ENCODE measurements around the gene FUOM. TPM values are rescaled to one million over a fixed set of nuclear protein-coding genes. Genes with fewer than 3 reads are reported as not detected.
"Not testable (repeated sequence)": the region's sequence is repeated elsewhere in the genome, so short reads cannot be mapped to it uniquely, and the experiment has no call there.

The FUOM gene
- total RNA-seq, 3 donors from 2014 or later, result 40.7 to 47.4 (median 46.6) TPM

GRCh38 chr10:133393401-133394063 lies 35.7 kb upstream of the FUOM start:
- Mint-ChIP-seq H3K4me1 (ENCODE audit: low read depth) (peaks cover 56% of the 10 kb centered on the region), H3K36me3 (ENCODE audit: insufficient read depth) (peaks cover 10% of the 10 kb centered on the region), H3K27me3 (ENCODE audit: low read depth) (no peaks in the 10 kb centered on the region), H3K9me3 (no peaks in the 10 kb centered on the region), H3K4me3 (peak overlapping the region; percentile 91)
- ATAC-seq (no peak), DNase-seq (no peak)

- peaks cover 57% of the 10 kb centered on the region for H3K4me1 Mint-ChIP-seq (ENCODE audit: low read depth)
- no peak for ATAC-seq
- peak overlapping the region; percentile 21 for H3K4me3 Mint-ChIP-seq
- peaks cover 3% of the 10 kb centered on the region for H3K36me3 Mint-ChIP-seq (ENCODE audit: insufficient read depth)
- no peaks in the 10 kb centered on the region for H3K27me3 Mint-ChIP-seq (ENCODE audit: low read depth)
- no peaks in the 10 kb centered on the region for H3K9me3 Mint-ChIP-seq
- DNase-seq, result no peak
Observed at GRCh38 chr10:133391761-133392518, 34.1 kb upstream of the FUOM start.

DNA sequence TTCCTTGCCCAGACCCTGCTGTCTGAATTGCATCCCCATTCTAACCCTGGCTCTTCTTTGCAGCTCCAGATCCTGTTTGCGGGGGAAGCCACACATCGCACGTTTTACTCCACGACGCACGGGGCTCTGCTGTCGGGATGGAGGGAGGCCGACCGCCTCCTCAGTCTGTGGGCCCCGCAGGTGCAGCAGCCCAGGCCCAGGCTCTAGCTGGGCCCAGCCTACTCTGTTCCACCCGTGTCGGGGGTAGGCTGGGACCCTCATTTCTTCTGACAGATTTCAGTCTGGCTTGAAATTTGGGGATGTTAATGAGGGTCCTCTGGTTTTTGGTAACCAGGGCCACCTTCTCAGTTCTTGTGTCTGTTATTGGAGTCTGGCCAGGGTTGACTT lies 33.4 kb upstream of the FUOM start:
- Mint-ChIP-seq H3K27me3 (ENCODE audit: low read depth) (no peaks in the 10 kb centered on the region), H3K9me3 (no peaks in the 10 kb centered on the region), H3K36me3 (ENCODE audit: insufficient read depth) (peaks cover 3% of the 10 kb centered on the region), H3K4me1 (ENCODE audit: low read depth) (peaks cover 56% of the 10 kb centered on the region), H3K4me3 (peak overlapping the region; percentile 48)
- ATAC-seq (no peak), DNase-seq (no peak)

- peak overlapping the region; percentile 65 for H3K4me3 Mint-ChIP-seq
- DNase-seq, result no peak
- peaks cover 53% of the 10 kb centered on the region for H3K4me1 Mint-ChIP-seq (ENCODE audit: low read depth)
- no peaks in the 10 kb centered on the region for H3K27me3 Mint-ChIP-seq (ENCODE audit: low read depth)
- peak; percentile 7 to 16 for ATAC-seq
- no peaks in the 10 kb centered on the region for H3K9me3 Mint-ChIP-seq
- H3K36me3 Mint-ChIP-seq (ENCODE audit: insufficient read depth), result peaks cover 3% of the 10 kb centered on the region
Observed at GRCh38 chr10:133390597-133391248, 32.9 kb upstream of the FUOM start.

- no peaks in the 10 kb centered on the region for H3K36me3 Mint-ChIP-seq (ENCODE audit: insufficient read depth)
- DNase-seq, result peak; percentile 35
- no peaks in the 10 kb centered on the region for H3K27me3 Mint-ChIP-seq (ENCODE audit: low read depth)
Observed at GRCh38 chr10:133388973-133389818, 31.4 kb upstream of the FUOM start.

GRCh38 chr10:133388236-133388972 lies 30.6 kb upstream of the FUOM start:
- DNase-seq, result no peak
- Mint-ChIP-seq H3K36me3 (ENCODE audit: insufficient read depth) (no peaks in the 10 kb centered on the region), H3K27me3 (ENCODE audit: low read depth) (no peaks in the 10 kb centered on the region), H3K4me3 (peak overlapping the region; percentile 76), H3K9me3 (no peaks in the 10 kb centered on the region), H3K4me1 (ENCODE audit: low read depth) (peaks cover 40% of the 10 kb centered on the region)
- no peak for ATAC-seq

More at GRCh38 chr10:133388973-133389818, 31.4 kb upstream of the FUOM start:
- Mint-ChIP-seq H3K9me3 (no peaks in the 10 kb centered on the region), H3K4me3 (peak overlapping the region; percentile 76), H3K4me1 (ENCODE audit: low read depth) (peaks cover 42% of the 10 kb centered on the region)
- peak; percentile 49 to 58 for ATAC-seq

DNA sequence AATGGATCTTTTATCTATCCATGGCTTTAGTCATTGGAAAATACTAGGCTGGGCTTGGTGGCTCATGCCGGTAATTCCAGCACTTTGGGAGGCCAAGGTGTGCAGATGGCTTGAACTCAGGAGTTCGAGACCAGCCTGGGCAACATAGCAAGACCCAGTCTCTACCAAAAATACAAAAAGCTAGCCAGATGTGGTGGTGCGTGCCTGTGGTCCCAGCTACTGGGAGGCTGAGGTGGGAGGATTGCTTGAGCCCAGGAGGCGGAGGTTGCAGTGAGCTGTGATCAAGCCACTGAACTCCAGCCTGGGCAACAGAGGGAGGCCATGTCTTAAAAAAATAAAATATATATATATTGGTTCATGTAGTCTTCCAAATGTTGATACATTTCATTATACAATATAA lies 29.1 kb upstream of the FUOM start:
- not testable (repeated sequence) for DNase-seq; H3K36me3 Mint-ChIP-seq (ENCODE audit: insufficient read depth); H3K27me3 Mint-ChIP-seq (ENCODE audit: low read depth); H3K9me3 Mint-ChIP-seq; H3K4me3 Mint-ChIP-seq; ATAC-seq
- H3K4me1 Mint-ChIP-seq (ENCODE audit: low read depth), result peaks cover 38% of the 10 kb centered on the region

DNA sequence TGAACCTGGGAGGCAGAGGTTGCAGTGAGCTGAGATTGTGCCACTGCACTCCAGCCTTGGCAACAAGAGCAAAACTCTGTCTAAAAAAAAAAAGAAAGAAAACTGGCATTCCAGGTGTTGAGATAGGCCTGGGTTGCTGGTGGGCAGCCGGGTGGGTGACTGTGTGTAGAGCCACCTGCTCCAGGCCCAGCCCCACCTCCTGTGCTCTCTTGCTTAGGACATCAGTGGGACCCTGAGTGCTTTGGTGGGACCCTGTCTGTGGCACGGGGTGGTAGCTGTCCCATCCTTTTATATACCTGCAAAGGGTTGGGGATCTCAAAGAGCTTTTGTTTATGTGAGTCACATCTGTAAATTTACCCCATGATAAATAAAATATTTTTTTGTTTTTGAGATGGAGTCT lies 27.4 kb upstream of the FUOM start:
- H3K9me3 Mint-ChIP-seq, result no peaks in the 10 kb centered on the region
- no peak overlapping the region for H3K4me3 Mint-ChIP-seq
- H3K4me1 Mint-ChIP-seq (ENCODE audit: low read depth), result peaks cover 22% of the 10 kb centered on the region
- H3K27me3 Mint-ChIP-seq (ENCODE audit: low read depth), result no peaks in the 10 kb centered on the region
- no peaks in the 10 kb centered on the region for H3K36me3 Mint-ChIP-seq (ENCODE audit: insufficient read depth)
- DNase-seq (no peak), ATAC-seq (no peak)

GRCh38 chr10:133384071-133384470 lies 26.3 kb upstream of the FUOM start:
- Mint-ChIP-seq H3K27me3 (ENCODE audit: low read depth) (no peaks in the 10 kb centered on the region), H3K4me1 (ENCODE audit: low read depth) (peaks cover 18% of the 10 kb centered on the region)
- no peak for ATAC-seq

GRCh38 chr10:133383551-133383950 lies 25.7 kb upstream of the FUOM start:
- ATAC-seq (no peak), DNase-seq (no peak)
- H3K4me3 Mint-ChIP-seq, result no peak overlapping the region
- no peaks in the 10 kb centered on the region for H3K27me3 Mint-ChIP-seq (ENCODE audit: low read depth)
- H3K36me3 Mint-ChIP-seq (ENCODE audit: insufficient read depth), result no peaks in the 10 kb centered on the region
- peaks cover 13% of the 10 kb centered on the region for H3K4me1 Mint-ChIP-seq (ENCODE audit: low read depth)
- no peaks in the 10 kb centered on the region for H3K9me3 Mint-ChIP-seq

More at GRCh38 chr10:133384071-133384470, 26.3 kb upstream of the FUOM start:
- H3K9me3 Mint-ChIP-seq, result no peaks in the 10 kb centered on the region
- H3K4me3 Mint-ChIP-seq, result no peak overlapping the region
- no peaks in the 10 kb centered on the region for H3K36me3 Mint-ChIP-seq (ENCODE audit: insufficient read depth)
- no peak for DNase-seq

DNA sequence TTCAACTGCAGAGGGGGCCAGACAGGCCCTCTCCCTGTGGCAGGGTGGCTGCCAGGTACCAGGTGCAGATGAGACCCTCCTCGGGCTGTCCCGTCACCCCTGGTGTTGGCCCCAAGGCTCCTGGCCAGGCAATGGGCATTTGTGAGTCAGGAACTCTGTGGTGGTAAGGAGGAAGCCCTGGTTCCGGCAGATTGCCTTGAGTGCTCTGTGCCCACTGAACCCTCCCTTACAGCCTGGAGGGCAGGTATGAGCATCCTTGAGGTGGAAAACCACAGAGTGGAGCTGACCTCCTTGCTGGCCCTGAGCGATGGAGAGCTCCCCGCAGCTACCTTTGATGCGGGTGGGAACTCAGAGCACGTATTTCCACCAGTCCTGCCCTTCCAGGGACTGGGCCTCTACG lies 23.2 kb upstream of the FUOM start:
- Mint-ChIP-seq H3K27me3 (ENCODE audit: low read depth) (no peaks in the 10 kb centered on the region), H3K4me1 (ENCODE audit: low read depth) (peaks cover 12% of the 10 kb centered on the region), H3K9me3 (no peaks in the 10 kb centered on the region), H3K4me3 (no peak overlapping the region), H3K36me3 (ENCODE audit: insufficient read depth) (no peaks in the 10 kb centered on the region)
- ATAC-seq (no peak), DNase-seq (no peak)

- no peak for DNase-seq
- no peaks in the 10 kb centered on the region for H3K36me3 Mint-ChIP-seq (ENCODE audit: insufficient read depth)
- peak in 1 of 2 donors; percentile 1 for ATAC-seq
- H3K4me3 Mint-ChIP-seq, result peak overlapping the region; percentile 72
- H3K27me3 Mint-ChIP-seq (ENCODE audit: low read depth), result no peaks in the 10 kb centered on the region
- H3K4me1 Mint-ChIP-seq (ENCODE audit: low read depth), result peaks cover 12% of the 10 kb centered on the region
- no peaks in the 10 kb centered on the region for H3K9me3 Mint-ChIP-seq
Observed at GRCh38 chr10:133379801-133380666, 22.2 kb upstream of the FUOM start.
